SK-N-SH treated with all-trans-retinoic acid at 6 μM for 48 hours (cell line): Measurements from ENCODE around the gene EXOC3L2.

ENCODE experiments used
- ATAC-seq: fragments of 200-7000 bp; cut with Tn5 transposase; 3 replicates; pipeline ENCODE4 v1.9.1; 2020; ENCODE audit warnings: mild to moderate bottlenecking, moderate library complexity
- BACH2 ChIP-seq: fragments of 250-450 bp; sonication (Bioruptor Pico); IDR thresholded peaks from 2 replicates; pipeline ENCODE4 v1.9.0; 2021; ENCODE audit warnings: mild to moderate bottlenecking, borderline replicate concordance
- CSDC2 ChIP-seq: fragments of 250-450 bp; sonication (Bioruptor Pico); IDR thresholded peaks from 2 replicates; pipeline ENCODE4 v1.5.0; 2020; ENCODE audit warnings: mild to moderate bottlenecking, moderate library complexity
- CSRNP3 ChIP-seq: fragments of 250-450 bp; sonication (Bioruptor Pico); IDR thresholded peaks from 2 replicates; pipeline ENCODE4 v1.5.1; 2021; ENCODE audit warnings: mild to moderate bottlenecking, moderate library complexity
- ESRRG ChIP-seq: fragments of 250-450 bp; sonication (Bioruptor Pico); IDR thresholded peaks from 2 replicates; pipeline ENCODE4 v1.6.1; 2021; ENCODE audit warnings: mild to moderate bottlenecking
- GLIS3 ChIP-seq: fragments of 250-450 bp; sonication (Bioruptor Pico); IDR thresholded peaks from 2 replicates; pipeline ENCODE4 v1.5.0; 2020; ENCODE audit warnings: mild to moderate bottlenecking, moderate library complexity
- ISL1 ChIP-seq: fragments of 250-450 bp; sonication (Bioruptor Pico); IDR thresholded peaks from 2 replicates; pipeline ENCODE4 v2.1.2; 2022; ENCODE audit warnings: mild to moderate bottlenecking, moderate library complexity
- OSR1 ChIP-seq: fragments of 250-450 bp; sonication (Bioruptor Pico); IDR thresholded peaks from 2 replicates; pipeline ENCODE4 v1.8.0; 2022; ENCODE audit warnings: moderate library complexity, mild to moderate bottlenecking, inconsistent platforms
- POU6F1 ChIP-seq: fragments of 250-450 bp; sonication (Bioruptor Pico); IDR thresholded peaks from 2 replicates; pipeline ENCODE4 v1.8.0; 2021; ENCODE audit warnings: low read depth, mild to moderate bottlenecking, moderate library complexity, borderline replicate concordance
- PPARA ChIP-seq: fragments of 250-450 bp; sonication (Bioruptor Pico); IDR thresholded peaks from 2 replicates; pipeline ENCODE4 v1.5.0; 2020; ENCODE audit warnings: mild to moderate bottlenecking, borderline replicate concordance
- RARB ChIP-seq: fragments of 250-450 bp; sonication (Bioruptor Pico); IDR thresholded peaks from 2 replicates; pipeline ENCODE4 v1.8.0; 2021; ENCODE audit warnings: mild to moderate bottlenecking, moderate library complexity
- SNAI2 ChIP-seq: fragments of 250-450 bp; sonication (Bioruptor Pico); IDR thresholded peaks from 2 replicates; pipeline ENCODE4 v1.5.0; 2020; ENCODE audit warnings: mild to moderate bottlenecking, moderate library complexity
- TCF4 ChIP-seq: fragments of 250-450 bp; sonication (Bioruptor Pico); IDR thresholded peaks from 2 replicates; pipeline ENCODE4 v1.8.0; 2021; ENCODE audit warnings: mild to moderate bottlenecking, moderate library complexity, borderline replicate concordance
- TOX ChIP-seq: fragments of 250-450 bp; sonication (Bioruptor Pico); IDR thresholded peaks from 2 replicates; pipeline ENCODE4 v1.8.0; 2021; ENCODE audit warnings: mild to moderate bottlenecking, moderate library complexity, borderline replicate concordance
- TSHZ2 ChIP-seq: fragments of 250-450 bp; sonication (Bioruptor Pico); IDR thresholded peaks from 2 replicates; pipeline ENCODE4 v1.5.0; 2020; ENCODE audit warnings: mild to moderate bottlenecking, moderate library complexity
- ZC3H10 ChIP-seq: fragments of 250-450 bp; sonication (Bioruptor Pico); IDR thresholded peaks from 2 replicates; pipeline ENCODE4 v1.5.1; 2021; ENCODE audit warnings: mild to moderate bottlenecking, moderate library complexity
- ZFP3 ChIP-seq: fragments of 250-450 bp; sonication (Bioruptor Pico); IDR thresholded peaks from 2 replicates; pipeline ENCODE4 v1.5.0; 2020; ENCODE audit warnings: mild to moderate bottlenecking, moderate library complexity
- ZFP30 ChIP-seq: fragments of 450-650 bp; formaldehyde crosslinking; IDR thresholded peaks from 2 replicates; pipeline ENCODE4 v1.5.0; 2022; ENCODE audit warnings: mild to moderate bottlenecking, moderate library complexity
- ZNF565 ChIP-seq: fragments of 450-650 bp; formaldehyde crosslinking; conservative IDR thresholded peaks from 2 replicates; pipeline ENCODE4 v1.5.0; 2020; ENCODE audit warnings: low read depth, mild to moderate bottlenecking, moderate library complexity
- ZNF70 ChIP-seq: fragments of 450-650 bp; formaldehyde crosslinking; IDR thresholded peaks from 2 replicates; pipeline ENCODE4 v1.5.0; 2020; ENCODE audit warnings: mild to moderate bottlenecking, moderate library complexity
- ZNF8 ChIP-seq: fragments of 450-650 bp; formaldehyde crosslinking; IDR thresholded peaks from 2 replicates; pipeline ENCODE4 v1.5.0; 2020; ENCODE audit warnings: mild to moderate bottlenecking, moderate library complexity
- TF ChIP-seq, protein P1 (sequence below): fragments of 250-450 bp; sonication (Bioruptor Pico); IDR thresholded peaks from 2 replicates; pipeline ENCODE4 v1.8.0; 2020; ENCODE audit warnings: mild to moderate bottlenecking, moderate library complexity, borderline replicate concordance
- TF ChIP-seq, protein P2 (sequence below): fragments of 250-450 bp; sonication (Bioruptor Pico); IDR thresholded peaks from 2 replicates; pipeline ENCODE4 v1.5.1; 2020; ENCODE audit warnings: low read depth, mild to moderate bottlenecking, moderate library complexity

The EXOC3L2 gene

GRCh38 chr19:45255611-45256157, 10.5 kb upstream of the EXOC3L2 start:
- TF ChIP-seq GLIS3, result no peak
- TF ChIP-seq, protein P1, sequence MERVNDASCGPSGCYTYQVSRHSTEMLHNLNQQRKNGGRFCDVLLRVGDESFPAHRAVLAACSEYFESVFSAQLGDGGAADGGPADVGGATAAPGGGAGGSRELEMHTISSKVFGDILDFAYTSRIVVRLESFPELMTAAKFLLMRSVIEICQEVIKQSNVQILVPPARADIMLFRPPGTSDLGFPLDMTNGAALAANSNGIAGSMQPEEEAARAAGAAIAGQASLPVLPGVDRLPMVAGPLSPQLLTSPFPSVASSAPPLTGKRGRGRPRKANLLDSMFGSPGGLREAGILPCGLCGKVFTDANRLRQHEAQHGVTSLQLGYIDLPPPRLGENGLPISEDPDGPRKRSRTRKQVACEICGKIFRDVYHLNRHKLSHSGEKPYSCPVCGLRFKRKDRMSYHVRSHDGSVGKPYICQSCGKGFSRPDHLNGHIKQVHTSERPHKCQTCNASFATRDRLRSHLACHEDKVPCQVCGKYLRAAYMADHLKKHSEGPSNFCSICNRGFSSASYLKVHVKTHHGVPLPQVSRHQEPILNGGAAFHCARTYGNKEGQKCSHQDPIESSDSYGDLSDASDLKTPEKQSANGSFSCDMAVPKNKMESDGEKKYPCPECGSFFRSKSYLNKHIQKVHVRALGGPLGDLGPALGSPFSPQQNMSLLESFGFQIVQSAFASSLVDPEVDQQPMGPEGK (CRISPR knock-in tag), result no peak
- TF ChIP-seq CSDC2, result no peak
- TF ChIP-seq ZC3H10, result no peak
- TF ChIP-seq BACH2 (CRISPR knock-in tag), result no peak
- TF ChIP-seq ISL1 (CRISPR knock-in tag), result no peak
- TF ChIP-seq POU6F1 (CRISPR knock-in tag), result no peak
- no peak for TF ChIP-seq ZNF70 (CRISPR knock-in tag)
- TF ChIP-seq ZFP30 (CRISPR knock-in tag), result no peak
- TF ChIP-seq RARB (CRISPR knock-in tag), result no peak
- no peak for TF ChIP-seq TOX (CRISPR knock-in tag)
- no peak for TF ChIP-seq TCF4 (CRISPR knock-in tag)
- TF ChIP-seq, protein P2, sequence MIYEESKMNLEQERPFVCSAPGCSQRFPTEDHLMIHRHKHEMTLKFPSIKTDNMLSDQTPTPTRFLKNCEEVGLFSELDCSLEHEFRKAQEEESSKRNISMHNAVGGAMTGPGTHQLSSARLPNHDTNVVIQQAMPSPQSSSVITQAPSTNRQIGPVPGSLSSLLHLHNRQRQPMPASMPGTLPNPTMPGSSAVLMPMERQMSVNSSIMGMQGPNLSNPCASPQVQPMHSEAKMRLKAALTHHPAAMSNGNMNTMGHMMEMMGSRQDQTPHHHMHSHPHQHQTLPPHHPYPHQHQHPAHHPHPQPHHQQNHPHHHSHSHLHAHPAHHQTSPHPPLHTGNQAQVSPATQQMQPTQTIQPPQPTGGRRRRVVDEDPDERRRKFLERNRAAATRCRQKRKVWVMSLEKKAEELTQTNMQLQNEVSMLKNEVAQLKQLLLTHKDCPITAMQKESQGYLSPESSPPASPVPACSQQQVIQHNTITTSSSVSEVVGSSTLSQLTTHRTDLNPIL, result no peak
- TF ChIP-seq ESRRG, result no peak
- no peak for TF ChIP-seq TSHZ2
- TF ChIP-seq ZNF8 (CRISPR knock-in tag), result no peak
- TF ChIP-seq ZFP3 (CRISPR knock-in tag), result no peak
- no peak for TF ChIP-seq SNAI2 (CRISPR knock-in tag)
- no peak for TF ChIP-seq CSRNP3 (CRISPR knock-in tag)
- TF ChIP-seq ZNF565 (CRISPR knock-in tag), result no peak
- ATAC-seq, result no peak

GRCh38 chr19:45254044-45254531, 8.9 kb upstream of the EXOC3L2 start:
- ATAC-seq, result no peak
- TF ChIP-seq BACH2 (CRISPR knock-in tag) (no peak), RARB (CRISPR knock-in tag) (no peak), SNAI2 (CRISPR knock-in tag) (no peak), ZNF8 (CRISPR knock-in tag) (no peak), GLIS3 (no peak), ZNF565 (CRISPR knock-in tag) (no peak), ISL1 (CRISPR knock-in tag) (no peak), ZNF70 (CRISPR knock-in tag) (no peak), ZFP3 (CRISPR knock-in tag) (no peak), PPARA (CRISPR knock-in tag) (no peak), ZC3H10 (no peak), POU6F1 (CRISPR knock-in tag) (no peak), CSRNP3 (CRISPR knock-in tag) (no peak), OSR1 (CRISPR knock-in tag) (no peak), TOX (CRISPR knock-in tag) (no peak), TCF4 (CRISPR knock-in tag) (no peak)
- TF ChIP-seq, protein P1 (CRISPR knock-in tag), result no peak
- TF ChIP-seq, protein P2, result no peak
